PC-3 (cell line): ENCODE results near the gene GPC1.

Source experiments
- CTCF ChIP-seq: fragments of 300-600 bp; sonication (generic); conservative IDR thresholded peaks from 2 replicates; pipeline ENCODE4 v1.5.1; 2017; ENCODE audit warnings: antibody characterized with exemption, low read depth, mild to moderate bottlenecking, low read length
- EZH2 ChIP-seq: fragments of 300-600 bp; sonication (generic); IDR thresholded peaks from one replicate; pipeline ENCODE4 v1.6.1; 2017; ENCODE audit warnings: antibody characterized with exemption, mild to moderate bottlenecking, low read length; ENCODE audit not compliant: unreplicated experiment
- EZH2phosphoT487 ChIP-seq: fragments of 300-600 bp; sonication (generic); IDR thresholded peaks from 2 replicates; pipeline ENCODE4 v1.6.1; 2018; ENCODE audit warnings: mild to moderate bottlenecking, antibody characterized with exemption, low read length, borderline replicate concordance

- no peak for TF ChIP-seq CTCF
- no peak for TF ChIP-seq EZH2
- no peak for TF ChIP-seq EZH2phosphoT487
Measured at GRCh38 chr2:240447934-240448333, 12.5 kb downstream of the GPC1 start.
